HepG2 (cell line): ENCODE data around the gene GGTLC2.

Experiments used
- MAF1 ChIP-seq: sonication (generic); formaldehyde crosslinking; IDR thresholded peaks from 2 replicates; pipeline ENCODE4 v1.5.0; 2020; ENCODE audit warnings: missing genetic modification reagents, borderline replicate concordance
- MIER2 ChIP-seq: IDR thresholded peaks from 2 replicates; pipeline ENCODE4 v1.6.1; 2016; ENCODE audit warnings: missing biosample characterization, missing genetic modification reagents
- PCBP1 ChIP-seq: fragments of 200-400 bp; formaldehyde crosslinking; IDR thresholded peaks from 2 replicates; pipeline ENCODE4 v1.6.1; 2017; ENCODE audit warnings: mild to moderate bottlenecking, low read depth, low read length, borderline replicate concordance
- POLR2A ChIP-seq, 2 experiments: IDR thresholded peaks; 2 replicates each; pipeline ENCODE4 v1.6.1; 2011; ENCODE audit warnings: low read depth in 2 of 2, low read length in 2 of 2, mild to moderate bottlenecking in 1 of 2, moderate library complexity in 1 of 2; ENCODE audit not compliant: insufficient read depth in 1 of 2

GRCh38 chr22:22618448-22618847 lies 26.0 kb upstream of the GGTLC2 start:
- no peak for TF ChIP-seq POLR2A (IDR thresholded peaks at IDR 0.05; ENCODE audit: insufficient read depth in 1 of 2, low read depth in 2 of 2, low read length in 2 of 2)
- no peak for TF ChIP-seq PCBP1
- no peak for TF ChIP-seq MIER2
- TF ChIP-seq MAF1: no peak
